ENCODE data around the gene TRPC4AP.

Gene TRPC4AP

GRCh38 chr20:34974246-34974645, 118.4 kb downstream of the TRPC4AP start:
- H3K27ac ChIP-seq = no peak overlapping the region
- no peak for TF ChIP-seq CTCF (conservative IDR thresholded peaks at IDR 0.05)

GRCh38 chr20:34971561-34972235, 120.9 kb downstream of the TRPC4AP start:
- TF ChIP-seq CTCF (conservative IDR thresholded peaks at IDR 0.05) = no peak
- no peak overlapping the region for H3K27ac ChIP-seq

GRCh38 chr20:34970846-34971560, 121.6 kb downstream of the TRPC4AP start:
- TF ChIP-seq CTCF (conservative IDR thresholded peaks at IDR 0.05) = no peak

GRCh38 chr20:34970193-34970840, 122.3 kb downstream of the TRPC4AP start:
- TF ChIP-seq CTCF (conservative IDR thresholded peaks at IDR 0.05) = no peak

More at GRCh38 chr20:34970846-34971560, 121.6 kb downstream of the TRPC4AP start:
- no peak overlapping the region for H3K27ac ChIP-seq

GRCh38 chr20:34968042-34968775, 124.4 kb downstream of the TRPC4AP start:
- no peak for TF ChIP-seq CTCF (conservative IDR thresholded peaks at IDR 0.05)
- no peak overlapping the region for H3K27ac ChIP-seq

More at GRCh38 chr20:34970193-34970840, 122.3 kb downstream of the TRPC4AP start:
- no peak overlapping the region for H3K27ac ChIP-seq

- no peak overlapping the region for H3K27ac ChIP-seq
- no peak for TF ChIP-seq CTCF (conservative IDR thresholded peaks at IDR 0.05)
Measured at GRCh38 chr20:34967421-34967820, 125.2 kb downstream of the TRPC4AP start.

- H3K27ac ChIP-seq = no peak overlapping the region
- TF ChIP-seq CTCF (conservative IDR thresholded peaks at IDR 0.05) = no peak
Measured at GRCh38 chr20:34965051-34965450, 127.6 kb downstream of the TRPC4AP start.
